HepG2 (cell line): ENCODE data around the gene BRIP1. TPM values are rescaled to one million over a fixed set of nuclear protein-coding genes. Genes with fewer than 3 reads are reported as not detected.

Source experiments
- GATAD2A ChIP-seq: IDR thresholded peaks from 2 replicates; pipeline ENCODE4 v1.6.1; 2016
- MAFF ChIP-seq: IDR thresholded peaks from 2 replicates; pipeline ENCODE4 v1.6.1; 2011; ENCODE audit warnings: low read depth, low read length, improper control_type of control experiment
- MLLT10 ChIP-seq: sonication (generic); formaldehyde crosslinking; IDR thresholded peaks from 2 replicates; pipeline ENCODE4 v1.4.0; 2020; ENCODE audit warnings: missing genetic modification reagents
- PITX1 ChIP-seq: sonication (generic); formaldehyde crosslinking; IDR thresholded peaks from 2 replicates; pipeline ENCODE4 v1.5.1; 2020; ENCODE audit warnings: mild to moderate bottlenecking, missing genetic modification reagents
- ZNF337 ChIP-seq: sonication (generic); formaldehyde crosslinking; IDR thresholded peaks from 2 replicates; pipeline ENCODE4 v1.5.1; 2020; ENCODE audit warnings: missing genetic modification reagents, low read depth, mild to moderate bottlenecking, borderline replicate concordance
- ZNF354B ChIP-seq: sonication (generic); formaldehyde crosslinking; IDR thresholded peaks from 2 replicates; pipeline ENCODE4 v1.8.0; 2022; ENCODE audit warnings: mild to moderate bottlenecking, missing genetic modification reagents
- ZNF430 ChIP-seq: sonication (generic); formaldehyde crosslinking; IDR thresholded peaks from 2 replicates; pipeline ENCODE4 v1.9.0; 2021; ENCODE audit warnings: mild to moderate bottlenecking, missing genetic modification reagents
- ZNF616 ChIP-seq: sonication (generic); formaldehyde crosslinking; IDR thresholded peaks from 2 replicates; pipeline ENCODE4 v1.5.0; 2020; ENCODE audit warnings: low read depth, mild to moderate bottlenecking, missing genetic modification reagents
- ZNF619 ChIP-seq: sonication (generic); formaldehyde crosslinking; IDR thresholded peaks from 2 replicates; pipeline ENCODE4 v1.4.0; 2020; ENCODE audit warnings: mild to moderate bottlenecking, missing genetic modification reagents
- polyA plus RNA-seq, 8 experiments: library from polyadenylated mRNA; depleted of rRNA in 3 of 8; stranded (reverse) in 7 of 8; unstranded in 1 of 8; fragments of >200 nt; fragmentation: Illumina TruSeq in 4 of 8; extraction: Trizol in 4 of 8; gene quantifications; 2 replicates each; pipeline versions ENCODE4 v1.2.1 to v1.2.3, GENCODE V29; 2011 to 2016; ENCODE audit warnings: low read depth in 4 of 8, missing spikeins in 1 of 8, mixed read lengths in 1 of 8; ENCODE audit not compliant: insufficient read depth in 1 of 8
- total RNA-seq, 5 experiments: library from RNA; depleted of rRNA; stranded (reverse); fragments of >200 nt; fragmentation: Illumina TruSeq; extraction: Trizol; gene quantifications; 2 replicates each; pipeline ENCODE4 v1.2.3, GENCODE V29; 2016; ENCODE audit warnings: low read depth in 1 of 5
- TF ChIP-seq, protein P1 (sequence below), 2 experiments: fragments of 450-650 bp in 1 of 2; sonication (generic) in 1 of 2; formaldehyde crosslinking in 1 of 2; IDR thresholded peaks; 2 replicates each; pipeline versions ENCODE4 v1.6.1 to v1.8.0; 2016 to 2022; ENCODE audit warnings: antibody characterized with exemption in 1 of 2, mild to moderate bottlenecking in 1 of 2, missing genetic modification reagents in 1 of 2
- TF ChIP-seq, protein P2 (sequence below): sonication (generic); formaldehyde crosslinking; IDR thresholded peaks from 2 replicates; pipeline ENCODE4 v1.8.0; 2022; ENCODE audit warnings: low read depth, missing genetic modification reagents
- TF ChIP-seq, protein P3 (sequence below): sonication (generic); formaldehyde crosslinking; IDR thresholded peaks from 2 replicates; pipeline ENCODE4 v1.8.0; 2022; ENCODE audit warnings: mild to moderate bottlenecking, missing genetic modification reagents

BRIP1 gene
- total and polyA plus RNA-seq, 2 of the 13 experiments (the other 11 are each of a cell fraction or from before 2014, with no cell fraction given), result 3.8 to 27.7 TPM

DNA sequence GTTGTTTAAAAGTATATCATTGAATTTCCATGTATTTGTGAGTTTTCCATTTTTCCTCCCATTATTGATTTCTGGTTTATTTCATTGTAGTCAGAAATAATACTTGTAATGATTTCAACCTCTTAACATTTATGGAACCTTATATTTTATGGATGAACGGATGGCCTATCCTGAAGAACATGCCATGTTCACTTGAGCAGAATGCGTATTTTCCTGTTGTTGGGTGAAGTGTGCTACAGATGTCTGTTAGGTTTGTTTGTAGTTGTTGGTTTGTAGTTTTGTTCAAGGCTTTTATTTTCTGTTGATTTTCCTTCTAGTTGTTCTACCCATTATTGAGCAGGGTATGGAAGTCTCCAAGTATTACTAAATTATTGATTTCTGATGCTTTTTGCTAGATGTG, 165.1 kb downstream of the BRIP1 start (continued):
- TF ChIP-seq, protein P1, sequence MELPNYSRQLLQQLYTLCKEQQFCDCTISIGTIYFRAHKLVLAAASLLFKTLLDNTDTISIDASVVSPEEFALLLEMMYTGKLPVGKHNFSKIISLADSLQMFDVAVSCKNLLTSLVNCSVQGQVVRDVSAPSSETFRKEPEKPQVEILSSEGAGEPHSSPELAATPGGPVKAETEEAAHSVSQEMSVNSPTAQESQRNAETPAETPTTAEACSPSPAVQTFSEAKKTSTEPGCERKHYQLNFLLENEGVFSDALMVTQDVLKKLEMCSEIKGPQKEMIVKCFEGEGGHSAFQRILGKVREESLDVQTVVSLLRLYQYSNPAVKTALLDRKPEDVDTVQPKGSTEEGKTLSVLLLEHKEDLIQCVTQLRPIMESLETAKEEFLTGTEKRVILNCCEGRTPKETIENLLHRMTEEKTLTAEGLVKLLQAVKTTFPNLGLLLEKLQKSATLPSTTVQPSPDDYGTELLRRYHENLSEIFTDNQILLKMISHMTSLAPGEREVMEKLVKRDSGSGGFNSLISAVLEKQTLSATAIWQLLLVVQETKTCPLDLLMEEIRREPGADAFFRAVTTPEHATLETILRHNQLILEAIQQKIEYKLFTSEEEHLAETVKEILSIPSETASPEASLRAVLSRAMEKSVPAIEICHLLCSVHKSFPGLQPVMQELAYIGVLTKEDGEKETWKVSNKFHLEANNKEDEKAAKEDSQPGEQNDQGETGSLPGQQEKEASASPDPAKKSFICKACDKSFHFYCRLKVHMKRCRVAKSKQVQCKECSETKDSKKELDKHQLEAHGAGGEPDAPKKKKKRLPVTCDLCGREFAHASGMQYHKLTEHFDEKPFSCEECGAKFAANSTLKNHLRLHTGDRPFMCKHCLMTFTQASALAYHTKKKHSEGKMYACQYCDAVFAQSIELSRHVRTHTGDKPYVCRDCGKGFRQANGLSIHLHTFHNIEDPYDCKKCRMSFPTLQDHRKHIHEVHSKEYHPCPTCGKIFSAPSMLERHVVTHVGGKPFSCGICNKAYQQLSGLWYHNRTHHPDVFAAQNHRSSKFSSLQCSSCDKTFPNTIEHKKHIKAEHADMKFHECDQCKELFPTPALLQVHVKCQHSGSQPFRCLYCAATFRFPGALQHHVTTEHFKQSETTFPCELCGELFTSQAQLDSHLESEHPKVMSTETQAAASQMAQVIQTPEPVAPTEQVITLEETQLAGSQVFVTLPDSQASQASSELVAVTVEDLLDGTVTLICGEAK (IDR thresholded peaks at IDR 0.05), result no peak
- TF ChIP-seq, protein P1 (CRISPR knock-in tag; IDR thresholded peaks at IDR 0.05), result no peak
- TF ChIP-seq GATAD2A (CRISPR knock-in tag), result no peak
- no peak for TF ChIP-seq MAFF
- no peak for TF ChIP-seq ZNF616 (CRISPR knock-in tag)
- TF ChIP-seq, protein P2, sequence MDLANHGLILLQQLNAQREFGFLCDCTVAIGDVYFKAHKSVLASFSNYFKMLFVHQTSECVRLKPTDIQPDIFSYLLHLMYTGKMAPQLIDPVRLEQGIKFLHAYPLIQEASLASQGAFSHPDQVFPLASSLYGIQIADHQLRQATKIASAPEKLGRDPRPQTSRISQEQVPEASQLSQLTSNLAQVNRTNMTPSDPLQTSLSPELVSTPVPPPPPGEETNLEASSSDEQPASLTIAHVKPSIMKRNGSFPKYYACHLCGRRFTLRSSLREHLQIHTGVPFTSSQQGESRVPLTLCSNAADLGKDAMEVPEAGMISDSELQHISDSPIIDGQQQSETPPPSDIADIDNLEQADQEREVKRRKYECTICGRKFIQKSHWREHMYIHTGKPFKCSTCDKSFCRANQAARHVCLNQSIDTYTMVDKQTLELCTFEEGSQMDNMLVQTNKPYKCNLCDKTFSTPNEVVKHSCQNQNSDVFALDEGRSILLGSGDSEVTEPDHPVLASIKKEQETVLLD (CRISPR knock-in tag), result no peak
- TF ChIP-seq PITX1 (CRISPR knock-in tag), result no peak
- no peak for TF ChIP-seq ZNF337 (CRISPR knock-in tag)
- no peak for TF ChIP-seq MLLT10
- TF ChIP-seq, protein P3, sequence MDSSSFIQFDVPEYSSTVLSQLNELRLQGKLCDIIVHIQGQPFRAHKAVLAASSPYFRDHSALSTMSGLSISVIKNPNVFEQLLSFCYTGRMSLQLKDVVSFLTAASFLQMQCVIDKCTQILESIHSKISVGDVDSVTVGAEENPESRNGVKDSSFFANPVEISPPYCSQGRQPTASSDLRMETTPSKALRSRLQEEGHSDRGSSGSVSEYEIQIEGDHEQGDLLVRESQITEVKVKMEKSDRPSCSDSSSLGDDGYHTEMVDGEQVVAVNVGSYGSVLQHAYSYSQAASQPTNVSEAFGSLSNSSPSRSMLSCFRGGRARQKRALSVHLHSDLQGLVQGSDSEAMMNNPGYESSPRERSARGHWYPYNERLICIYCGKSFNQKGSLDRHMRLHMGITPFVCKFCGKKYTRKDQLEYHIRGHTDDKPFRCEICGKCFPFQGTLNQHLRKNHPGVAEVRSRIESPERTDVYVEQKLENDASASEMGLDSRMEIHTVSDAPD (CRISPR knock-in tag), result no peak
- TF ChIP-seq ZNF354B (CRISPR knock-in tag), result no peak
- TF ChIP-seq ZNF619, result no peak
- no peak for TF ChIP-seq ZNF430
- TF ChIP-seq, all 625 proteins: peak for 0
